PC-3 (cell line): ENCODE data around the gene PPP1CB.

Experiments
- CTCF ChIP-seq: fragments of 300-600 bp; sonication (generic); conservative IDR thresholded peaks from 2 replicates; pipeline ENCODE4 v1.5.1; 2017; ENCODE audit warnings: antibody characterized with exemption, low read depth, mild to moderate bottlenecking, low read length
- EZH2 ChIP-seq: fragments of 300-600 bp; sonication (generic); IDR thresholded peaks from one replicate; pipeline ENCODE4 v1.6.1; 2017; ENCODE audit warnings: antibody characterized with exemption, mild to moderate bottlenecking, low read length; ENCODE audit not compliant: unreplicated experiment
- EZH2phosphoT487 ChIP-seq: fragments of 300-600 bp; sonication (generic); IDR thresholded peaks from 2 replicates; pipeline ENCODE4 v1.6.1; 2018; ENCODE audit warnings: mild to moderate bottlenecking, antibody characterized with exemption, low read length, borderline replicate concordance

- no peak for TF ChIP-seq EZH2phosphoT487
- no peak for TF ChIP-seq CTCF
- no peak for TF ChIP-seq EZH2
Measured at GRCh38 chr2:28704621-28705020, 47.0 kb upstream of the PPP1CB start.
